Left ventricle myocardium inferior (tissue), 1 donor: ENCODE results near the gene FAF2. TPM values are rescaled to one million over a fixed set of nuclear protein-coding genes. Genes with fewer than 3 reads are reported as not detected.

Experiments used
- DNase-seq: peaks from one replicate; pipeline ENCODE4 v3.0.0-alpha.2; 2020
- H3K27ac ChIP-seq: fragments of 200-600 bp; replicated peaks from 2 replicates; pipeline ENCODE4 v1.8.0; 2021
- H3K27me3 ChIP-seq: fragments of 200-600 bp; 2 replicates; pipeline ENCODE4 v1.8.0; 2021; ENCODE audit warnings: low read depth
- H3K36me3 ChIP-seq: fragments of 200-600 bp; 2 replicates; pipeline ENCODE4 v1.8.0; 2021
- H3K4me1 ChIP-seq: fragments of 200-600 bp; 2 replicates; pipeline ENCODE4 v1.8.0; 2021
- H3K4me3 ChIP-seq: fragments of 200-600 bp; 2 replicates; pipeline ENCODE4 v1.8.0; 2021; ENCODE audit warnings: mild to moderate bottlenecking, moderate library complexity
- H3K9me3 ChIP-seq: fragments of 200-600 bp; replicated peaks from 2 replicates; pipeline ENCODE4 v1.8.0; 2021
- intact Hi-C: fragments of 100-400 bp; cut with micrococcal nuclease; formaldehyde crosslinking; loops from one replicate; pipeline ENCODE4 v1.11.0; 2022
- total RNA-seq: library from RNA; stranded (reverse); fragmentation: NEBNext Ultra II Directional; extraction: Animal tissue kit (Norgen Biotek cat#: 25700); gene quantifications from one replicate; pipeline ENCODE4 v1.2.1, GENCODE V29; 2021
- TF ChIP-seq, protein P1 (sequence below): fragments of 200-600 bp; IDR thresholded peaks from 2 replicates; pipeline ENCODE4 v1.8.0; 2021; ENCODE audit warnings: antibody characterized with exemption, mild to moderate bottlenecking, borderline replicate concordance
- donor health status: DM: no; HTN: yes; CAD: no; lungs with severe emphysema.

The FAF2 gene
- total RNA-seq, 1 donor from 2014 or later, result 13.0 TPM

DNA sequence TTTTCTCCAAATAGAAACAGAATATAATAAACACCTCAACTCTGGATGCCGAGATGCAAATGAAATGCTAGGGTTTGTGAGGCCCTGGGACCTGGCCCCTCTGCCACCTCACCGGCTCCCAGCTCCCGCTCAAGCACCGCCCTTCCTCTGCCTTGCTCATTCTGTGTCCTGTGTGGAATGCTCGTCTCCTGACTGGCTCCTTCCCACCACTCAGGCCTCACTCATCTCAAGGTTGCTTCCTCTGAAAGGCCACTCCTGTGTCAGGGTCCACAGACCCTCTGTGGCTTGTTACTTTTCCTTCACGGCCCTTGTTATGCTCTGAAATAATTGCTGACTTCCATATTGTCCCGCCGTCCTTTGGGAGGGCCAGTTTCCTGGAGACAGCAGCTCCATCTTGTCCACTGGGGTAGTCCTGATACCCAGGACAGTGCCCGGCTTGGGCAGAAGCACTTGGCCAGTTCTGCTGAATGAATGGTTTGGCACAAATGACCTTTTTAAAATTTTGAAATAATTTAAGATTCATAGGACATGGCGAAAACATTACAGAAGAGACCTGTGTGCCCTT lies 73.6 kb downstream of the FAF2 start:
- Histone ChIP-seq H3K36me3 (no peaks in the 10 kb centered on the region), H3K4me1 (no peaks in the 10 kb centered on the region), H3K9me3 (no peaks in the 10 kb centered on the region), H3K27ac (no peak overlapping the region), H3K27me3 (no peaks in the 10 kb centered on the region), H3K4me3 (no peak overlapping the region)
- no peak for DNase-seq
- TF ChIP-seq, protein P1, sequence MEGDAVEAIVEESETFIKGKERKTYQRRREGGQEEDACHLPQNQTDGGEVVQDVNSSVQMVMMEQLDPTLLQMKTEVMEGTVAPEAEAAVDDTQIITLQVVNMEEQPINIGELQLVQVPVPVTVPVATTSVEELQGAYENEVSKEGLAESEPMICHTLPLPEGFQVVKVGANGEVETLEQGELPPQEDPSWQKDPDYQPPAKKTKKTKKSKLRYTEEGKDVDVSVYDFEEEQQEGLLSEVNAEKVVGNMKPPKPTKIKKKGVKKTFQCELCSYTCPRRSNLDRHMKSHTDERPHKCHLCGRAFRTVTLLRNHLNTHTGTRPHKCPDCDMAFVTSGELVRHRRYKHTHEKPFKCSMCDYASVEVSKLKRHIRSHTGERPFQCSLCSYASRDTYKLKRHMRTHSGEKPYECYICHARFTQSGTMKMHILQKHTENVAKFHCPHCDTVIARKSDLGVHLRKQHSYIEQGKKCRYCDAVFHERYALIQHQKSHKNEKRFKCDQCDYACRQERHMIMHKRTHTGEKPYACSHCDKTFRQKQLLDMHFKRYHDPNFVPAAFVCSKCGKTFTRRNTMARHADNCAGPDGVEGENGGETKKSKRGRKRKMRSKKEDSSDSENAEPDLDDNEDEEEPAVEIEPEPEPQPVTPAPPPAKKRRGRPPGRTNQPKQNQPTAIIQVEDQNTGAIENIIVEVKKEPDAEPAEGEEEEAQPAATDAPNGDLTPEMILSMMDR, result no peak
- intact Hi-C loops, result no loop called here

DNA sequence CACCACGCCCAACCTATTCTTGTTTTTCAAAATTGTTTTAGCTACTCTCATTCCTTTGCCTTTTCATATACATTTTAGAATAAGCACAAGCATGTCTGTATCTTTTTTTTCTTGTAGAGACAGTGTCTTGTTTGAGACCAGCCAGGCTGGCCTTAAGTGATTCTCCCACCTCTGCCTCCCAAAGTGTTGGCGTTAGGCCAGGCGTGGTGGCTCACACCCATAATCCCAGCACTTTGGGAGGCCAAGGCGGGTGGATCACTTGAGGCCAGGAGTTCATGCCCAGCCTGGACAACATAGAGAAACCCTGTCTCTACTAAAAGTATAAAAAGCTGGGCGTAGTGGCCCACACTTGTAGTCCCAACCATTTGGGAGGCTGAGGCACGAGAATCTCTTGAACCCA lies 76.0 kb downstream of the FAF2 start:
- H3K4me3 ChIP-seq, result no peak overlapping the region
- peaks cover 18% of the 10 kb centered on the region for H3K36me3 ChIP-seq
- H3K27me3 ChIP-seq, result no peaks in the 10 kb centered on the region
- no peaks in the 10 kb centered on the region for H3K9me3 ChIP-seq
- DNase-seq, result no peak
- peaks cover 11% of the 10 kb centered on the region for H3K4me1 ChIP-seq
- TF ChIP-seq, protein P1, result no peak
- no peak overlapping the region for H3K27ac ChIP-seq
- intact Hi-C loops, result no loop called here

DNA sequence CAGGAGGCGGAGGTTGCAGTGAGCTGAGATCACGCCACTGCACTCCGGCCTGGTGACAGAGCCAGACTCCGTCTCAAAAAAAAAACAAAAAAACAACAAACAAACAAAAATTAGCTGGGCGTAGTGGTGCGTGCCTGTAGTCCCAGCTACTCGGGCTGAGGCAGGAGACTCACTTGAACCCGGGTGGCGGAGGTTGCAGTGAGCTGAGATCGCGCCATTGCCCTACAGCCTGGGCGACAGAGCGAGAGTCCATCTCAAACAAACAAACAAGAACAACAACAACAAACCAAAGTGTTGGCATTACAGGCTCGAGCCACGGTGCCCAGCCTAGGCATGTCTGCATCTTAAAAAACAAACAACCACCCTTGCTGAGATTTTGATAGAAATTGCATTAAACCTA lies 76.8 kb downstream of the FAF2 start:
- no peak for DNase-seq
- H3K27ac ChIP-seq, result no peak overlapping the region
- no peak overlapping the region for H3K4me3 ChIP-seq
- no peaks in the 10 kb centered on the region for H3K9me3 ChIP-seq
- TF ChIP-seq, protein P1, result no peak
- H3K4me1 ChIP-seq, result peaks cover 18% of the 10 kb centered on the region
- intact Hi-C loops, result no loop called here
- H3K36me3 ChIP-seq, result peaks cover 27% of the 10 kb centered on the region
- H3K27me3 ChIP-seq, result no peaks in the 10 kb centered on the region

DNA sequence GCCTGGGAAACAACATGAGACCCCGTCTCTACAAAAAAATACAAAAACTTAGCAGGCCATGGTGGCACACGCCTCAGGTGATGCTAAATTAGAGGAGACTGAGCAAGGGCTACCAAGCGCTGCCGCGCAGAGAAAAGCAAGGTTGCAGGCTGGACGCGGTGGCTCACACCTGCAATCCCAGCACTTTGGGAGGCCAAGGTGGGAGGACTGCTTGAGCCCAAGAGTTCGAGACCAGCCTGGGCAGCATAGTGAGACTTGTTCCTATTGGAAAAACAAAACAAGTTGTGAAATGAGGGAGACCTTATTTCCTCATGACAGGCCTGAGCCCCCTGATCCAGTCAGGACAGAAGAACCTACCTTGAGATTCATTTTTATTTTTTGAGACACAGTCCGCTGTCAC lies 77.5 kb downstream of the FAF2 start:
- Histone ChIP-seq H3K27ac (no peak overlapping the region), H3K36me3 (peaks cover 33% of the 10 kb centered on the region), H3K4me1 (peaks cover 22% of the 10 kb centered on the region), H3K27me3 (no peaks in the 10 kb centered on the region), H3K9me3 (no peaks in the 10 kb centered on the region), H3K4me3 (no peak overlapping the region)
- no peak for DNase-seq
- intact Hi-C loops, result no loop called here
- TF ChIP-seq, protein P1, result no peak

DNA sequence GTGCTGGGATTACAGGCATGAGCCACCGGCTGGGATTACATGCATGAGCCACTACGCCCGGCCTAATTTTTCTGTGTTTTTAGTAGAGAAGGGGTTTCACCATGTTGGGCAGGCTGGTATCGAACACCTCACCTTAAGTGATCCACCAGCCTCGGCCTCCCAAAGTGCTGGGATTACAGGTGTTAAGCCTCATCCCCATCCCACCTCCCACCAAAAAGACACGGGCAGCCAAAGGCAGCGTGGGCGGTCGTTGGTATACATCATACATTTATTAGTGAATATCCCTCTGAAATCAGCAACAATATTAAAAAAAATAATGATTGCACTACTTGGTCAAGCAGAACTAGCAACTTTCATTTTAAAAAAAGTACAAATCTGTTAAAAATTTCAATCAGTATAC lies 78.3 kb downstream of the FAF2 start:
- Histone ChIP-seq H3K9me3 (no peaks in the 10 kb centered on the region), H3K4me1 (peaks cover 30% of the 10 kb centered on the region), H3K27ac (no peak overlapping the region), H3K27me3 (no peaks in the 10 kb centered on the region), H3K4me3 (no peak overlapping the region), H3K36me3 (peaks cover 40% of the 10 kb centered on the region)
- intact Hi-C loops, result no loop called here
- TF ChIP-seq, protein P1, result no peak
- DNase-seq, result no peak
